ENCODE results near the gene INTS1. TPM values are rescaled to one million over a fixed set of nuclear protein-coding genes. Genes with fewer than 3 reads are reported as not detected.

Gene INTS1
- total and polyA plus RNA-seq, 2 experiments from 2014 or later = 35.1 to 111 TPM

GRCh38 chr7:1523208-1523607, 19.0 kb upstream of the INTS1 start (continued):
- TF ChIP-seq ZNF462 (CRISPR knock-in tag; IDR thresholded peaks at IDR 0.05) (no peak), EZH2 (IDR thresholded peaks at IDR 0.05; ENCODE audit: low read depth, unreplicated experiment) (no peak), STAT1 (IDR thresholded peaks at IDR 0.05; ENCODE audit: unreplicated experiment) (no peak)

- DNase-seq (ENCODE audit: low spot score) = no peak
- no peak overlapping the region for H2AFZ ChIP-seq
- no peaks in the 10 kb centered on the region for H3F3A ChIP-seq (replicated peaks; ENCODE audit: low read depth)
- Mint-ChIP-seq H3K4me1 (peaks cover 5% of the 10 kb centered on the region), H3K4me3 (no peak overlapping the region; the same call in 2 of the 3 replicates), H3K9me3 (peaks cover 11% of the 10 kb centered on the region; the same call in 2 of the 3 replicates), H3K36me3 (ENCODE audit: low read depth) (no peaks in the 10 kb centered on the region), H3K27me3 (ENCODE audit: insufficient read depth, low read depth, poor library complexity) (peaks cover 7% of the 10 kb centered on the region), H3K27ac (no peak overlapping the region)
- H3K9me2 ChIP-seq (ENCODE audit: insufficient read depth) = no peaks in the 10 kb centered on the region
- no peak for ATAC-seq
- H3K4me3 ChIP-seq = no peak overlapping the region
- no peak overlapping the region for H3K27ac ChIP-seq (ENCODE audit: low read depth)
- H3K79me2 ChIP-seq (replicated peaks; ENCODE audit: insufficient read depth) = no peaks in the 10 kb centered on the region
- no peaks in the 10 kb centered on the region for H4K20me1 ChIP-seq (replicated peaks; ENCODE audit: insufficient read depth)
- no peak overlapping the region for H3K4me2 ChIP-seq
- H3K36me3 ChIP-seq (ENCODE audit: insufficient read depth) = no peaks in the 10 kb centered on the region
- H3K27me3 ChIP-seq (ENCODE audit: insufficient read depth) = no peaks in the 10 kb centered on the region
- no peaks in the 10 kb centered on the region for H3K4me1 ChIP-seq (ENCODE audit: insufficient read depth)
- no peak for TF ChIP-seq ZNF462 (CRISPR knock-in tag; IDR thresholded peaks at IDR 0.05)
- TF ChIP-seq STAT1 (IDR thresholded peaks at IDR 0.05; ENCODE audit: unreplicated experiment) = no peak
- TF ChIP-seq REST (IDR thresholded peaks at IDR 0.05; ENCODE audit: unreplicated experiment) = no peak
- TF ChIP-seq EZH2 (IDR thresholded peaks at IDR 0.05; ENCODE audit: low read depth, unreplicated experiment) = no peak
- no peak for TF ChIP-seq POLR2AphosphoS5 (IDR thresholded peaks at IDR 0.05; ENCODE audit: low read depth)
- no peak for TF ChIP-seq NANOG (IDR thresholded peaks at IDR 0.05; ENCODE audit: borderline replicate concordance)
Measured at GRCh38 chr7:1521456-1521855, 17.3 kb upstream of the INTS1 start.

Data from GM23338 (cell line).